Colonic mucosa (tissue), 4 donors: ENCODE measurements around the gene STAB2. TPM values are rescaled to one million over a fixed set of nuclear protein-coding genes. Genes with fewer than 3 reads are reported as not detected.

Source experiments
- DNase-seq: peaks from one replicate; pipeline ENCODE4 v3.0.0-alpha.2; 2020
- H3K27ac ChIP-seq: fragments of 200-600 bp; one replicate; pipeline ENCODE4 v1.8.0; 2021
- H3K27me3 ChIP-seq: fragments of 200-600 bp; one replicate; pipeline ENCODE4 v1.8.0; 2021
- H3K36me3 ChIP-seq: fragments of 200-600 bp; one replicate; pipeline ENCODE4 v1.8.0; 2021
- H3K4me1 ChIP-seq: fragments of 200-600 bp; one replicate; pipeline ENCODE4 v1.8.0; 2021; ENCODE audit warnings: mild to moderate bottlenecking
- H3K4me3 ChIP-seq: fragments of 200-600 bp; one replicate; pipeline ENCODE4 v1.8.0; 2021
- H3K9ac ChIP-seq, 2 donors: one replicate each; pipeline ENCODE4 v1.7.0; 2013; ENCODE audit warnings: control low read depth in 2 of 2, low read depth in 2 of 2, low read length in 2 of 2
- H3K9me3 ChIP-seq: fragments of 200-600 bp; one replicate; pipeline ENCODE4 v1.8.0; 2021
- intact Hi-C: fragments of 100-400 bp; cut with DNase I; formaldehyde crosslinking; loops from one replicate; pipeline ENCODE4 v1.14.1; 2022
- total RNA-seq, 2 donors: library from RNA; stranded (reverse); fragmentation: NEBNext Ultra II Directional in 1 of 2; extraction: Animal tissue kit (Norgen Biotek cat#: 25700) in 1 of 2; gene quantifications; one replicate each; pipeline ENCODE4 v1.2.1, GENCODE V29; 2021
- TF ChIP-seq, protein P1 (sequence below): fragments of 200-600 bp; IDR thresholded peaks from one replicate; pipeline ENCODE4 v1.8.0; 2022; ENCODE audit warnings: antibody characterized with exemption, mild to moderate bottlenecking
- donor health status: healthy.
- donor health status: DM: no; HTN: no; CAD: no.
- donor health status: DM: no; HTN: no; CAD: no.

Gene STAB2
- total RNA-seq, 2 donors from 2014 or later, result 0.56 to 1.0 TPM

- Histone ChIP-seq H3K9ac (no peak overlapping the region), H3K4me3 (no peak overlapping the region), H3K27me3 (no peaks in the 10 kb centered on the region), H3K36me3 (no peaks in the 10 kb centered on the region), H3K27ac (no peak overlapping the region), H3K9me3 (no peaks in the 10 kb centered on the region), H3K4me1 (no peaks in the 10 kb centered on the region)
- intact Hi-C loops, result no loop called here
- TF ChIP-seq, protein P1, sequence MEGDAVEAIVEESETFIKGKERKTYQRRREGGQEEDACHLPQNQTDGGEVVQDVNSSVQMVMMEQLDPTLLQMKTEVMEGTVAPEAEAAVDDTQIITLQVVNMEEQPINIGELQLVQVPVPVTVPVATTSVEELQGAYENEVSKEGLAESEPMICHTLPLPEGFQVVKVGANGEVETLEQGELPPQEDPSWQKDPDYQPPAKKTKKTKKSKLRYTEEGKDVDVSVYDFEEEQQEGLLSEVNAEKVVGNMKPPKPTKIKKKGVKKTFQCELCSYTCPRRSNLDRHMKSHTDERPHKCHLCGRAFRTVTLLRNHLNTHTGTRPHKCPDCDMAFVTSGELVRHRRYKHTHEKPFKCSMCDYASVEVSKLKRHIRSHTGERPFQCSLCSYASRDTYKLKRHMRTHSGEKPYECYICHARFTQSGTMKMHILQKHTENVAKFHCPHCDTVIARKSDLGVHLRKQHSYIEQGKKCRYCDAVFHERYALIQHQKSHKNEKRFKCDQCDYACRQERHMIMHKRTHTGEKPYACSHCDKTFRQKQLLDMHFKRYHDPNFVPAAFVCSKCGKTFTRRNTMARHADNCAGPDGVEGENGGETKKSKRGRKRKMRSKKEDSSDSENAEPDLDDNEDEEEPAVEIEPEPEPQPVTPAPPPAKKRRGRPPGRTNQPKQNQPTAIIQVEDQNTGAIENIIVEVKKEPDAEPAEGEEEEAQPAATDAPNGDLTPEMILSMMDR, result no peak
- no peak for DNase-seq
Measured at GRCh38 chr12:103812789-103813188, 225.7 kb downstream of the STAB2 start.

DNA sequence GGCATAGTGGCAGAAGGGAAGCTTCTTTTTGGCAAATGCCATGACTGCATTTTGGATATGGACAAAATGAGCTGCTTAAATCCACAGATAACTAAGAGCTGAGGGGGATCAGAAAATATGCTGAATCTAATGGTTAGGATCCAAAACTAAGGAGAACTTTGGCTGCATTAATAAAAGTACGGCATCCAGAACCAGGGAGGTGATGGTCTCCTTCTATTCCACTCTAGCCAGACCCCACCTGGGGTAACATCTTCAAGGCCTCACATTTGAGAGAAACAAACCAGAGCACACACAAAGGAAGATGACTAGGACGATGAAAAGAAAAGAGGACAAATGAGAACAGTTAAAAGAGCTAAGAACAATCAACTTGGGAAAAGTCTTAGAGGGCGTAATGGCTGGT lies 226.4 kb downstream of the STAB2 start:
- H3K4me3 ChIP-seq, result no peak overlapping the region
- H3K9me3 ChIP-seq, result no peaks in the 10 kb centered on the region
- H3K9ac ChIP-seq, result no peak overlapping the region
- H3K27me3 ChIP-seq, result no peaks in the 10 kb centered on the region
- intact Hi-C loops, result no loop called here
- H3K27ac ChIP-seq, result no peak overlapping the region
- TF ChIP-seq, protein P1, result no peak
- H3K36me3 ChIP-seq, result no peaks in the 10 kb centered on the region
- no peaks in the 10 kb centered on the region for H3K4me1 ChIP-seq
- DNase-seq, result no peak

DNA sequence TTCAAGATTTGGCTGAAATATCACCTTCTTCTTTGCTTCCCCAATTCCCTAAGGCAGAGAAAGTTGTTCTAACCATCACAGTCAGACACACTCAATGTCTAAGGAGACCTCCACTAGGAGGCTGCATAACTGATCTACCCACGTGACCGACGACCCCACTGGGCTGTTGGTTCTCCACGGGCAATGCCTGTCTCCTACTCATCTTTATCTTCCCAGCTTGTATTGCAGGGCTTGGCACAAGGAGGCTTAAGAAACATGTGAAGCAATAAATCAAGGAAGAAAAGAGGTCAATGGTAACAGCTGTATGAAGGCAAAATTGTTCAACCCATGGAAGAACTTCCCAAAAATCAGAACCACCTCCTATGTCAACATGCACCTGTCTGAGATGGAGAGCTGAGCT lies 226.9 kb downstream of the STAB2 start:
- intact Hi-C loops, result no loop called here
- Histone ChIP-seq H3K36me3 (no peaks in the 10 kb centered on the region), H3K9me3 (no peaks in the 10 kb centered on the region), H3K9ac (no peak overlapping the region), H3K27me3 (no peaks in the 10 kb centered on the region), H3K4me1 (no peaks in the 10 kb centered on the region), H3K27ac (no peak overlapping the region), H3K4me3 (no peak overlapping the region)
- DNase-seq, result no peak
- TF ChIP-seq, protein P1, result no peak

- Histone ChIP-seq H3K4me3 (no peak overlapping the region), H3K9ac (no peak overlapping the region), H3K27ac (no peak overlapping the region), H3K27me3 (no peaks in the 10 kb centered on the region), H3K4me1 (no peaks in the 10 kb centered on the region), H3K36me3 (no peaks in the 10 kb centered on the region), H3K9me3 (no peaks in the 10 kb centered on the region)
- intact Hi-C loops, result no loop called here
- DNase-seq, result no peak
- TF ChIP-seq, protein P1, result no peak
Measured at GRCh38 chr12:103814436-103814835, 227.4 kb downstream of the STAB2 start.

Other genes with a start within 250 kb of the STAB2 start
- gene C12orf42, start 91.3 kb upstream of the STAB2 start, total RNA-seq, result not detected